ENCODE results near the gene SUMO1. TPM values are rescaled to one million over a fixed set of nuclear protein-coding genes. Genes with fewer than 3 reads are reported as not detected.

The SUMO1 gene
- total RNA-seq, 2 donors from 2014 or later = 168 to 183 TPM

DNA sequence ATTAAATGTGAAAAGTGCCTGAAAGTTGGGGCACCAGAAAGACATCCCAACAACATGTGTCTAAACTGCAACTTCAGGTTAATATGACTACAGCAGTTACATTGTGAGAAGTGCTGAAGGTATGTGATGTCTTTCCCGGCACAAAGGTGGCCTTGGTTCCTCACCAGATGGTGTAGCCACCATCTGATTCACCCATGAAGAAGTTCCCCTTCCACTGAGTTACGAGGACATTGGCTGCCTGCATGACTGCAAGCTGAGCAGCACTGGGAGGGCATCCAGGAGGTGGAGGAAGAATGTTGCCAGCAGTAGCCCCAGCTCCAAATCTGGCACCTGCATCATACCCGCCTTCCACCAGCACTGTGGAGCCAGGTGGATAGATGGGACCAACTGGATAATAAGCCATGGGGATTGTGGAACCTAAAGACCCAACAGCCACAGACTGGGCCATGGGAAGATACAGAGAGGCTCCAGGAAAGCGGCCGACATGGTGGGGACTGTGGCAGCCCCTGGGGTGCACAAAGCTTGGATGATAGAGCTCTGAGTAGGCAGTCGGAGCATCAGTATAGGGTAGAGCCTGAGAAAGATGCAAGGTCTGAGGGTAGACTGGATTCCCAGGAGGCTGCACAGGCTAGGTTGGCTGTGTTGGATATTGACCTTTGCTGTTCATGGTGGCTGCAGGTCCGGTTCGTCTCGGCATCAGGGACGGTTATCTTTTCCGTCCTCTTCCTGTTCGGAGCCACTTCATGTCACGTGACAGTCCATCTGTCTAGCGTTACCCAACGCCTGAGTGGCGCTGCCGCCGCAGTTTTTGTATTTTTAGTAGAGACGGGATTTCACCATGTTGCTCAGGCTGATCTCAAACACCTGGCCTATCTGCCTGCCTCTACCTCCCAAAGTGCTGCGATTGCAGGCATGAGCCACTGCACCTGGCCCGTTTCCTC, 36.9 kb downstream of the SUMO1 start:
- H3K4me3 ChIP-seq (ENCODE audit: low read length) = no peak overlapping the region
- no peaks in the 10 kb centered on the region for H3K27me3 ChIP-seq (ENCODE audit: control insufficient read depth, insufficient read depth, low read length, poor library complexity, severe bottlenecking)
- peaks cover 32% of the 10 kb centered on the region for H3K36me3 ChIP-seq (ENCODE audit: control insufficient read depth, insufficient read depth, low read length)
- no peak overlapping the region for H3K9ac ChIP-seq (ENCODE audit: extremely low read depth, low read length, poor library complexity, severe bottlenecking)
- Mint-ChIP-seq H3K27me3 (ENCODE audit: insufficient read depth) (no peaks in the 10 kb centered on the region), H3K4me1 (no peaks in the 10 kb centered on the region), H3K9me3 (no peaks in the 10 kb centered on the region), H3K27ac (no peak overlapping the region), H3K4me3 (no peak overlapping the region), H3K36me3 (ENCODE audit: low read depth) (peaks cover 24% of the 10 kb centered on the region)
- H3K4me1 ChIP-seq (ENCODE audit: control insufficient read depth, insufficient read depth, low read length) = no peaks in the 10 kb centered on the region
- DNase-seq = no peak
- TF ChIP-seq, protein P1, sequence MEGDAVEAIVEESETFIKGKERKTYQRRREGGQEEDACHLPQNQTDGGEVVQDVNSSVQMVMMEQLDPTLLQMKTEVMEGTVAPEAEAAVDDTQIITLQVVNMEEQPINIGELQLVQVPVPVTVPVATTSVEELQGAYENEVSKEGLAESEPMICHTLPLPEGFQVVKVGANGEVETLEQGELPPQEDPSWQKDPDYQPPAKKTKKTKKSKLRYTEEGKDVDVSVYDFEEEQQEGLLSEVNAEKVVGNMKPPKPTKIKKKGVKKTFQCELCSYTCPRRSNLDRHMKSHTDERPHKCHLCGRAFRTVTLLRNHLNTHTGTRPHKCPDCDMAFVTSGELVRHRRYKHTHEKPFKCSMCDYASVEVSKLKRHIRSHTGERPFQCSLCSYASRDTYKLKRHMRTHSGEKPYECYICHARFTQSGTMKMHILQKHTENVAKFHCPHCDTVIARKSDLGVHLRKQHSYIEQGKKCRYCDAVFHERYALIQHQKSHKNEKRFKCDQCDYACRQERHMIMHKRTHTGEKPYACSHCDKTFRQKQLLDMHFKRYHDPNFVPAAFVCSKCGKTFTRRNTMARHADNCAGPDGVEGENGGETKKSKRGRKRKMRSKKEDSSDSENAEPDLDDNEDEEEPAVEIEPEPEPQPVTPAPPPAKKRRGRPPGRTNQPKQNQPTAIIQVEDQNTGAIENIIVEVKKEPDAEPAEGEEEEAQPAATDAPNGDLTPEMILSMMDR (conservative IDR thresholded peaks at IDR 0.05) = no peak
- H3K9me3 ChIP-seq (ENCODE audit: control insufficient read depth, low read length) = no peaks in the 10 kb centered on the region
- H3K27ac ChIP-seq (ENCODE audit: low read depth, low read length) = no peak overlapping the region
- WGBS, 2 experiments (ENCODE audit: insufficient coverage in 1 of 2, insufficient read length in 1 of 2) = 95% methylated on average over 19 to 20 of the region's 21 CpGs

DNA sequence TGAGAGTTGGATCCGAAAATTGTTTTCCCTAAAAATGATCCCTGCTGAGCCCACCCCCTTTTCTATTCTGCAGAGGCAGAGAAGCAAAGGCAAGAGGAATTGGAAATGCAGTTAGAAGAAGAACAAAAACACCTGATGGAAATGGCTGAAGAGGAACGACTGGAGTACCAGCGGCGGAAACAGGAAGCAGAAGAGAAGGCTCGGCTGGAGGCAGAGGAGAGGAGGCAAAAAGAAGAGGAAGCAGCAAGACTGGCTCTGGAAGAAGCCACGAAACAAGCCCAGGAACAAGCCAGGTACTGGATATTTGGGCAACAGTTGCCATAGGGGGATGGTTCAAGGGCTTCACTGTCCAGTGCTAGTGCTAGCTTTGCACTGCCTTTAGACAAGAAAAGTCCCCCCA, 41.7 kb downstream of the SUMO1 start:
- DNase-seq = no peak
- Mint-ChIP-seq H3K4me3 (no peak overlapping the region), H3K27ac (no peak overlapping the region), H3K27me3 (ENCODE audit: insufficient read depth) (no peaks in the 10 kb centered on the region), H3K4me1 (peaks cover 4% of the 10 kb centered on the region), H3K9me3 (no peaks in the 10 kb centered on the region), H3K36me3 (ENCODE audit: low read depth) (peaks cover 3% of the 10 kb centered on the region)
- Histone ChIP-seq H3K9ac (ENCODE audit: extremely low read depth, low read length, poor library complexity, severe bottlenecking) (no peak overlapping the region), H3K27ac (ENCODE audit: low read depth, low read length) (no peak overlapping the region), H3K9me3 (ENCODE audit: control insufficient read depth, low read length) (no peaks in the 10 kb centered on the region), H3K27me3 (ENCODE audit: control insufficient read depth, insufficient read depth, low read length, poor library complexity, severe bottlenecking) (no peaks in the 10 kb centered on the region), H3K4me3 (ENCODE audit: low read length) (no peak overlapping the region), H3K36me3 (ENCODE audit: control insufficient read depth, insufficient read depth, low read length) (peaks cover 5% of the 10 kb centered on the region), H3K4me1 (ENCODE audit: control insufficient read depth, insufficient read depth, low read length) (no peaks in the 10 kb centered on the region)
- WGBS, 2 experiments (ENCODE audit: insufficient coverage in 1 of 2, insufficient read length in 1 of 2) = 84 to 94% methylated on average over 6 of the region's 6 CpGs
- TF ChIP-seq, protein P1 (conservative IDR thresholded peaks at IDR 0.05) = no peak

DNA sequence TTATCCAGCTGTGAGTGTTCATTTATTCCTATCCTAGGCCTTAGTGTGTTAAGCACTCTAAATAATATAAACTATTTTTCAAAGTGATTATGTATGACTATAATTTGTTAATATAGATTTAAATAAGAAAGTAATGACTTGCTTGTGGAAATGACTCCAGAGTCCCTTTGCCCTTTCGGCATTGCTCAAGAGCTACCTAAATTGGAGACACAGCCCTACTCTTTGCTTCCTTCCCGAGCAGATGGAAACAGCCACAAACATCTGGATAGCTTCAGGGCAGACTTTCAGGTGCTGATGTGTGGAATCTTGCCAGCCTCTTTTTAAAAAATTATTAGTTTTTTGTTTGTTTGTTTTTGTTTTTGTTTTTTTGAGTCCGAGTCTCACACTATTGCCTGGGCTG, 44.0 kb downstream of the SUMO1 start:
- Histone ChIP-seq H3K4me3 (ENCODE audit: low read length) (no peak overlapping the region), H3K36me3 (ENCODE audit: control insufficient read depth, insufficient read depth, low read length) (no peaks in the 10 kb centered on the region), H3K27ac (ENCODE audit: low read depth, low read length) (no peak overlapping the region), H3K9ac (ENCODE audit: extremely low read depth, low read length, poor library complexity, severe bottlenecking) (no peak overlapping the region), H3K4me1 (ENCODE audit: control insufficient read depth, insufficient read depth, low read length) (no peaks in the 10 kb centered on the region), H3K9me3 (ENCODE audit: control insufficient read depth, low read length) (no peaks in the 10 kb centered on the region), H3K27me3 (ENCODE audit: control insufficient read depth, insufficient read depth, low read length, poor library complexity, severe bottlenecking) (no peaks in the 10 kb centered on the region)
- no peak for DNase-seq
- Mint-ChIP-seq H3K27ac (no peak overlapping the region), H3K4me3 (no peak overlapping the region), H3K4me1 (peaks cover 4% of the 10 kb centered on the region), H3K36me3 (ENCODE audit: low read depth) (no peaks in the 10 kb centered on the region), H3K27me3 (ENCODE audit: insufficient read depth) (no peaks in the 10 kb centered on the region), H3K9me3 (no peaks in the 10 kb centered on the region)
- WGBS, 2 experiments (ENCODE audit: insufficient coverage in 1 of 2, insufficient read length in 1 of 2) = 93 to 100% methylated on average over 3 of the region's 3 CpGs
- TF ChIP-seq, protein P1 (conservative IDR thresholded peaks at IDR 0.05) = no peak
